Fibroblast of skin of back (primary cell): ENCODE results near the gene MYH15.
A peak's percentile ranks its signal among the peaks of the same experiment; 100 is the strongest.
"Not testable (repeated sequence)": the region's sequence is repeated elsewhere in the genome, so short reads cannot be mapped to it uniquely, and the experiment has no call there.

Source experiments
- DNase-seq: peaks from one replicate; pipeline ENCODE4 v3.0.0-alpha.2; 2013

Gene MYH15

GRCh38 chr3:108383306-108383705 lies 127.1 kb downstream of the MYH15 start:
- DNase-seq, result no peak

DNA sequence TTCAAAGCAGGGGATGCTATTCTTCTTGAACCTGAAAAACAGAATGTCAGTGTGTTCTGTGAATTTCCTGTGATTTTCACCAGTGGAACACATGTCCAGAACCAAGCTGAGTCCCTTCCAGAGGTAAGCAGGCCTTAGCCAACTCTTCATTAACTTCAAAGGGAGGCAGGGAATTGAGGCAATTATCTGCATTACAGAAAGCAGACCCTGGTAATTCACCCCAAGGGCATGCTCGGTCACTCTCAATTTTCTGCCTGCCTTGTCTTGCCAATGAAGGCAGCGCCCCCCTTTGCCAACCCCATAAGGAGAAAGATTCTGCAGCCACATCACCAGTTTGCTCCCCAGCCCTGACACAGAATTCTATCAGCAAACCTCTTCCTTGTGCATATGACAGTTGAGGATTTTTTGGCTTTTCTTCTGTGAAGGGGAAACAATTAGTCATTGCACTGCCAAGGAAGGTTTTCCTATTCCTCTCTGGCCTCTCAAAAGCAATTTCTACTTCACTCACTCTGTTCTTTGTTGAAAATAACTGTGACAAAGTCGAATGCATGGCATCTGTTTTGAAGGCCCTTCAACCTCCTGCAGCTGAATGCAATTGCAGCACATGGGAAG lies 128.8 kb downstream of the MYH15 start:
- no peak for DNase-seq

GRCh38 chr3:108380128-108380795 lies 130.1 kb downstream of the MYH15 start:
- no peak for DNase-seq

- DNase-seq, result not testable (repeated sequence)
Measured at GRCh38 chr3:108378952-108379342, 131.4 kb downstream of the MYH15 start.

GRCh38 chr3:108378153-108378951 lies 132.0 kb downstream of the MYH15 start:
- DNase-seq, result no peak

GRCh38 chr3:108377384-108377783 lies 133.0 kb downstream of the MYH15 start:
- DNase-seq, result no peak

- no peak for DNase-seq
Measured at GRCh38 chr3:108376026-108376425, 134.4 kb downstream of the MYH15 start.

DNA sequence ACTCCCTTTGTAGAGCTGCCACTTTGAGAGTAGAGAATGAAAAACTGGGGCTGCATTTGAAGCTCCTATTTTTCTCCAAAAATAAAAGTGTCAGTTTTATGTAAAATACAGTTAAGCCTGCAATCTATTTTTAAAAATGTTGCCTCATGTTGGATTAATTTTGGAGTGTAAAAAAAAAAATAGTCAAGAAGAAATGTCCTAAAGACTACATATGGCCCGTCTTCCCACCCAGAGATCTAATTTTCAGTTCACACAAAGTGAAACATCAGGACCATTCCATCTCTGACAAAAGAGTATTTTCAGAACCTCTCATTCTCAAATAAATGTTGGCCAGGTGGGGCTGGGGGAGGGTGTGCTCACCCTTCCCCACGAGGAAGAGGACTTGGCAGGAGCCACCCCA lies 151.4 kb downstream of the MYH15 start:
- DNase-seq, result no peak

DNA sequence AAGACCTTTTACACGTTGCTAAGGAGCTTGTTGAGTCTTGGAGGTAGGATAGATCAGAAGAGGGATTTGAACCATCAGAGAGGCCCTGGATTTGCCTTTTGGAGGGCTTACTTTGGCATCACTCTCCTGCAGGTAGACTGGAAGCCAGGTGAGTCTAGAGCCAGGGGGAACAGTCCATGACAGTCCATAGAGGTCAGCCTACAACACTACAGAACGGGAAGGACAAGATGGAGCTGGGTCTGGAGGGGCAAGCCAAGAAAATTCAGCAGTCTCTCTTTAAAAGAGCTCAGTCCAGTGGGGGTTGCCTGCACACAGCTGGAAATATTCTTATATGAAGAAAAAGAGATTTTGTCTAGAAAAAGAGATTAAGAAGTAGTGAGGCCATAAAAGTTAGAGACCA lies 153.4 kb downstream of the MYH15 start:
- no peak for DNase-seq

DNA sequence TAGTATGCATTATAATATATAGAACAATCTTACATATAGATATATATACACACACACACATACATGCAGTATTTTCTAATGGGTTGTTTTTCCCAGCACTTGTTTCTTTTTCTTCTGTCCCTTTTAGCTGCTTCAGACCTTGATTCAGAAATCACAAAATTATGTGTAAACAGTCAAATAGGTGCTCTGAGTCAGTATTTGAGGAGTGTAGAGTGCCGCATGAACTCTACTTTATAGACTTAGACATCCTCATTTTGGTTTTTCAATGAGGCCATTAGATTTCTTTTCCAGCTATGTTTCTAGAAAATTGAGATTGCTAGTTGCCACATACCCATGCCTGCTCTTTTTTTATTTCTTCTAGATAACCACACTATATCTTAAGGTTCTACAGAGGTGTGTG lies 155.8 kb downstream of the MYH15 start:
- DNase-seq, result no peak

DNA sequence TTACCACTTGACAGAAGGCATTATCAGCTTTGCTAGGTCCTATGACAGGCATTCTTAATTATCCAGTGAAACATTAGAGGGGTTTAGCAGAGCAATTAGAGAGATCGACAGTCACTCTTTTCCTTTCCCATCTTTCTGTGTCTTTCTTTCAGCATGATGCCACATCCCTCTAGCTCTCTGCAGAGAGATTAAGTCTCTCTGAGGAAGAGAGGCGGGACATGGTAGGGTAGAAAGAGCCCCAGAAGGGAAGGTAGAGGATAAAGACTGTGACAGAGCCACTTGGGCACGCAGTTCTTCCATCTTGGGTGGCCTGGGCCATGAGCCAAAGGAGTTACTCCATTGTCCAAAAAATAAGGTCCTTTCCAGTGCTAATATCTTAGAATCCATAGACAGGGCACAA lies 158.2 kb downstream of the MYH15 start:
- DNase-seq, result no peak

DNA sequence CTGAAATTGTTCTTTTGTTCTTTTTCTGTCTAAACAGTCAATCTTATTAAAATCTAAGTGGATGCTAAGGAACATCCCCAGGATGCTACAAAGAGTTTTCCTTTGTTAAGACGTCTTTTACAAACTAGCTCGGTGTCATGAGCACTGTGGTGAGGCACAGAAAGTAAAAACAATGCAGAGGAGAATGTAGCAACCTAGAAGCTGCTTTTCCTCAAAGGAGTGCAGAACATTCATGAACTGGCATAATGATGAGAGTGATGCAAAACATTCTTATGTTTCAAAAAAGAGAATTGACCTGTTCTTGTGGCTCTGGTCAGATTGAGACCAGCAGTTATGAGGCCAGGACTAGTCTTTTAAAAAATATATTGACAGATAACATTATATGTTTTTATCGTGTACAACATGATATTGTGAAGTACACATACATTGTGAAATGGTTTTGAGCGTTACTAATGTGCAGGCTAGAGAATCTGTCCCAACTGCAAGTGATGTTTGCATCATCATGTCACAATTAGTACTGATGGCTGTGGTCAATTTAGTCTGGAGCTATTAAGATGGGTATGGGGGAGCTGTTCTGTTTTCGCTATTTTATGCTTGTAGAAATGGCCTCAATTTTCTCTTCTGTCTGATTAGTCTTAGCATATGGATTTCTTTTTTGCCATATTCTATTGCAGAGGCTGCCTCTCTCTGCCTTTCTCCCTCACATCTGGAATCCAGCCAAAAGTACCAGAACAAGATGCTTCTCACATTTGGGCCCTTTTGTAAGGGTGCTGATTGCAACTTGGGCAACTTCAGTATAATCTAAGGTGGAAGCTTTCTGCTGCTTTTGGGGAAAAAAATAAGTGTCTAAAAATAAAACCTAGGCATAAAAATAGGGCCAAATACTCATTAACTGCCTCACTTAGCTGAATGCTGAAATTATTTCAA lies 163.8 kb downstream of the MYH15 start:
- peak; percentile 2 for DNase-seq

- DNase-seq, result no peak
Measured at GRCh38 chr3:108345492-108346205, 164.7 kb downstream of the MYH15 start.

- DNase-seq, result no peak
Measured at GRCh38 chr3:108343491-108343890, 166.9 kb downstream of the MYH15 start.

GRCh38 chr3:108342837-108343486 lies 167.4 kb downstream of the MYH15 start:
- DNase-seq, result peak; percentile 2

GRCh38 chr3:108341911-108342310 lies 168.5 kb downstream of the MYH15 start:
- DNase-seq, result no peak

- DNase-seq, result no peak
Measured at GRCh38 chr3:108338901-108339545, 171.4 kb downstream of the MYH15 start.

DNA sequence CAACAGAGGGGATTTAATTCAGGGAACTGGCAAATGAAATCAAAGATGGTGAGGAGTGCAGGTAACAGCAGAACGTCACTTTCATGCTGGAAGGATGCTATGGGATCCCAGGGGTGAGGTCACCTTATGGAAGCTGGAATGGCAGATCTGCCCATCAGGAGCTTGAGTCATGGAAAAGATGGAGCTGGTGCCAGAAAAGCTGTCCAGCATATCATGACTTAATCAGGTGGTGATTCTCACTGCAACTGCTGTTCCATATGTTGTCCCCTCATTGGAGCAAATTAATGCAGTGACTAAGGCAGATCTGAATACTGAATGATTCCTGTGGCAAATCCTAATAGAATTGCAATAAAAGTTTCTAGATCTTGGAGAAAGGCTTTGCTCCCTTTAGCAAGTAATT lies 175.7 kb downstream of the MYH15 start:
- no peak for DNase-seq

DNA sequence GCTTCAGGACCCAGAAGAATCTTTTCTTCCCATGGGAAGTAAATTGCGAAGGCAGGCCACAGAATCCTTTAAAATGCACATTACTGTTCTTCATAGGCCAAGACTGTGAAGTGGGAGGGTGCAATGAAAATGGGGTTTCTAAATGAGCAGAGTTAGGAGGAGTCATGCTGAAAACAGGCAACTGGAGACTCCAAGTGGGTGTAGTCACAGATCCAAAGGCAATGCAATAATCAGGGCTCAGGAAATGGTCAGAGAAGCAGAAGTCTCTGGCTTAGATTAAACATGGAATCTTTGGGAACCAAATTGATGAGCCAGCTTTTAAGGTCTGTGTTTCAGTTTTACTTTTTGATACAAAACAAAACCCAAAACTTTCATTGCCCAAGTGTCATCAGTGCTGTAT lies 176.4 kb downstream of the MYH15 start:
- DNase-seq, result no peak

DNA sequence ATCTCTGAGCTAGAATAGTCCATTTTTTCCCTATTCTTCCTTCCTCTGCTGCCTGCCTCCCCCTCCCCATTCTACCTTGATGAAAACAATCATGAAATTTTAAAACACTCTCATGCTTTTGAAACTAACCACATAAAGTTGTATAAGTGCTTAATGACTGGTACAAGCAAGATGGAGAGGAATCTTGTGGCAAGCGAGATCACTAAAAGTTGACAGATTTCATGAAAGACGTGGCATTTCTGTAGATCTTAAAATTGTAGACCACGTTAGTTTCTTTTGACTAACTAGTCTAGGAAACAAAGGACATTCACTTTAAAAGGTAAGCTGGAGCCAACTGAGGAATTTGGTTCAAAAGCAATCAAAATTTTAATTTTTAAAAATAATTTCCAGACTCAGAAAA lies 178.6 kb downstream of the MYH15 start:
- no peak for DNase-seq
